Measurements from ENCODE around the gene KPNB1. TPM values are rescaled to one million over a fixed set of nuclear protein-coding genes. Genes with fewer than 3 reads are reported as not detected.

KPNB1 gene
- total RNA-seq, 2 experiments from 2014 or later = 409 to 427 TPM

- POLR2A ChIA-PET = interaction anchor here (0.7 kb wide), 1 partner anchor 548 kb away, joined by 3 read pairs; no protein-coding TSS in a partner anchor
- Mint-ChIP-seq H3K4me1 (peaks cover 74% of the 10 kb centered on the region), H3K9me3 (no peaks in the 10 kb centered on the region), H3K4me3 (no peak overlapping the region), H3K27ac (peak overlapping the region; percentile 60), H3K27me3 (no peaks in the 10 kb centered on the region), H3K36me3 (ENCODE audit: low read depth) (no peaks in the 10 kb centered on the region)
- CTCF ChIA-PET = interaction anchor here (0.6 to 1.2 kb wide), 4 partner anchors 9 to 15 kb away, joined by 3 to 4 read pairs (median 3); no protein-coding TSS in a partner anchor
- no peak for DNase-seq
These were observed 65.2 kb downstream of the KPNB1 start for GRCh38 chr17:47714773-47715396.

DNA sequence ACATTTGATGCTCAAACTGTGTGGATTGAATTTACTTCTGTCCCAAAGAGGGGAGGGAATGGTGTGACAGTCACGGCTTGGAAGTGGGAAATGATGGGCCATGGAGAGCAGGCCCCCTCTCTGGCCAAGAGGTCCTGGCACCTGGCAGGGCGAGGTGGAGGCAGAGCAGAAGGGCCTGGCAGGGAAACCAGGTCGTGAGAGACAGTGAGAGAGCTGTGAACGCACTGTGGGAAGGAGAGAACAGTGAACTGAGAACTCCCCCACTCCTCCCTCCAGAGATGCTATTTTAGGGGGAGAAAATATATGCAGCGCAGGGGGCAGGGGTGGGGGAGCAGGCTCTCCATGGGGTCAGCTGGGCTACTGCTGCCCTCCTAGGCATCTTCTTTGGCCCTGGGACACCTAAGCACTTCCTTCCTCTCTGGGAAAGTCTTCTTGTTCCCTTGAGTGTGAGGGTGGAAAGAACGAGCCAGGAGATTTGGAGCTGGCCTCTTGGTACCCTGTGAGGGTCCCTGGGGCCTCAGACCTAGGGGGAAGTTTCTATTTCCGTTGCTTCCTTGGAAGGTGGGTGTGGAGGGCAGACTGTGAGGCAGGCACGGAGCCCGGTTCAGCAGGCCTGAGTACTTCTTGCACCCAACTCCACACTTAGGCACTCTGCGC is 66.1 kb downstream of the KPNB1 start:
- Mint-ChIP-seq H3K27ac (peak overlapping the region; percentile 60), H3K4me1 (peaks cover 83% of the 10 kb centered on the region), H3K9me3 (no peaks in the 10 kb centered on the region), H3K36me3 (ENCODE audit: low read depth) (no peaks in the 10 kb centered on the region), H3K4me3 (no peak overlapping the region), H3K27me3 (no peaks in the 10 kb centered on the region)
- CTCF ChIA-PET = interaction anchor here (0.6 to 1.3 kb wide), 5 partner anchors 9 to 16 kb away, joined by 3 to 5 read pairs (median 3); no protein-coding TSS in a partner anchor
- DNase-seq = no peak
- POLR2A ChIA-PET = interaction anchor here (0.7 kb wide), 1 partner anchor 549 kb away, joined by 3 read pairs; no protein-coding TSS in a partner anchor

- peak overlapping the region; percentile 55 for H3K27ac Mint-ChIP-seq
- CTCF ChIA-PET = interaction anchor here (1.3 kb wide), 1 partner anchor 10 kb away, joined by 5 read pairs; no protein-coding TSS in a partner anchor
These were observed 66.7 kb downstream of the KPNB1 start for GRCh38 chr17:47716375-47716774.

DNA sequence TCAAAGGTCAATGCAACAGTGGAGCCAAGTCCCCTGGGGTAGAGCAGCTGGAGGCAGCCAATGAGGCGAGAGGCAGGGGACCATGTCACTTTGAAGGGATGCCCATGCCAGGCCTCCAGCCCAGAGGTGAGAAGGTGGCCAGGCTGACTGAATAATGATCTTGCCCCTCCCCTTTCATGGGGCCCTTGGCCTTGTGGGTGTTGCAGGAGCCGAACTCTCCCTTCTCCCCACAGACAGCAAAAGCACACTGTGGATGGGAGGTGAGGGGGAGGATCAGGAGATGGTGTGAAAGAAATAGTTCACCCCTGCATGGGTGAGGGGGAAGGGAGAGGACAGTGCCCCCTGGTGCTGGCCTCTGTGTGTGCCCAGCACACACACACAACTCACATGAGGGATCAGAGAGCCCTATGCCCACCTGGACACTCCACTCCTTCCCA is 67.6 kb downstream of the KPNB1 start:
- ChIA-PET CTCF (interaction anchor here (0.6 to 2.8 kb wide), 8 partner anchors 9 to 63 kb away, joined by 3 to 32 read pairs (median 5); partner anchors contain the start of gene TBX21), POLR2A (no interaction called here)
- Mint-ChIP-seq H3K27me3 (no peaks in the 10 kb centered on the region), H3K36me3 (ENCODE audit: low read depth) (no peaks in the 10 kb centered on the region), H3K9me3 (no peaks in the 10 kb centered on the region), H3K4me3 (no peak overlapping the region), H3K27ac (peak overlapping the region; percentile 16), H3K4me1 (peaks cover 92% of the 10 kb centered on the region)
- DNase-seq = peak; percentile 50

More at GRCh38 chr17:47716375-47716774, 66.7 kb downstream of the KPNB1 start:
- H3K4me1 Mint-ChIP-seq = peaks cover 89% of the 10 kb centered on the region
- POLR2A ChIA-PET = no interaction called here
- H3K4me3 Mint-ChIP-seq = no peak overlapping the region
- no peaks in the 10 kb centered on the region for H3K9me3 Mint-ChIP-seq
- no peaks in the 10 kb centered on the region for H3K27me3 Mint-ChIP-seq
- H3K36me3 Mint-ChIP-seq (ENCODE audit: low read depth) = no peaks in the 10 kb centered on the region
- DNase-seq = no peak

DNA sequence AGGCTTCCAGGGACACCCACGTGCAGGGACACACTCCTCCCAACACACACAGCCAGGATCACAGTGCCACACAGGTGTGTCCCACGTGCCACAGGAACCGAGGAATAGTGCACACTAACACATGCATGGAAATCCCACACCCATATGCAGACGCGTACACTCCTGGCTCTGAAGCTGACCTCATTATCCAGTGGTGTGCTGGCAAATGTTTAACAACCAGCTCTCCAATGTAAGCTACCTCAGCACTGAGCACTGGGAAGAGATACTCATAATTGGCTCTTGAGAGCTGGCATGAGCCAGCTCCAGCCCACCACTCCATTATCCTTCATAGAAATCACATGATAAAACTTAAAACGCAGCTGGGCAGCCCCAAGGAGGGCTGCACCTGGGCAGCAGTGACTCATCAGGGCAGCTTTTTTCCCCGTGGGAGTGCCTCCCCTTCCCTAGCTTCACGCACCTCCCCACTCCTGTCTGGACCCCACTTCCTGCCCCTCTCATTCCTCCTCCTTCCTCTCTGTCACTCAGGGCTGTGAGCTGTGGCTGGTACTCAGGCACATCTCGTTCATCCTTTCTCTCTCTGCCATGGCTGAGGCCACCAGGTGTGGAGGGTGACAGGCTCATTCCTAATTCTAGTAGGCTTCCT is 68.4 kb downstream of the KPNB1 start:
- Mint-ChIP-seq H3K4me3 (no peak overlapping the region), H3K36me3 (ENCODE audit: low read depth) (no peaks in the 10 kb centered on the region), H3K27ac (peak overlapping the region; percentile 48), H3K27me3 (no peaks in the 10 kb centered on the region), H3K9me3 (no peaks in the 10 kb centered on the region), H3K4me1 (peaks cover 87% of the 10 kb centered on the region)
- no peak for DNase-seq
- ChIA-PET POLR2A (interaction anchor here (0.8 to 2.0 kb wide), 2 partner anchors 9 to 15 kb away, joined by 3 to 7 read pairs; partner anchors contain the start of gene TBX21), CTCF (interaction anchor here (0.8 to 2.8 kb wide), 10 partner anchors 9 to 72 kb away, joined by 3 to 32 read pairs (median 5); partner anchors contain the start of gene TBX21)

DNA sequence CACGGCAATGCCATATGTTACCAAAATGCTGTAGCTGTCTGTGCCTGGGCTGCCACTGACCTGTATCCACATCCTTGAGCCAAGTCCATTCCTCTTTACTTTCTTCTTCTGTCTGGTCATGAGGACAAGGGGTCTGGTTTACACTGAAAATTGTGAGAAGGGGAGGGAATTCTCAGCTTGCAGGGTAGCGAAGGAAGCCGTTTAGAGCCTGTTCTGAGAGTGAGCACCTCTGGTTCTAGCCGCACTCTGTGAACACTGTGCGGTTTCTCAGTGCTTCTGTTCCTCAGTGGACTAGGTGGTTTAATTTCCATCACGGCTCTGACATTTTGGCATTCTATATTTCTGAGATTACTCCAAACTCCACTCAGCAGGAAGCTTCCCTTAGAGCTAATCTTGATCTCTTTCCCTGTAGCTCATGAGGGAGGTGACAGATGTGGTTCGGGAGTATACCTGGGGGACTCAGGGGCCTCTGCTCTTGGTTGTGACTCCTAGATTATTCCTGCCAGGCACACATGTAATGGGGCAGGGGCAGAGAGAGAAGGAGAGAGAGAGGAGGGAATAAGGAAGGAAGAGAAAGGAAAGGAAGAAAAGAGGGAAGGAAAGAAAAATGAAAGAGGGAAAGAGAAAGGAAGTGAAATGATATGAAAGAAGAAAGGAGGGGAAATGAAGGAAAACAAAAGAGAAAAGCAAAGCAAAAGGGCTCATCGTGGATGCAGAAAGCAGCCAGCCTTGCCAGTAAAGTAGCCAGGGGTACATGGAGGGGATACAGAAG is 69.1 kb downstream of the KPNB1 start:
- H3K9me3 Mint-ChIP-seq = no peaks in the 10 kb centered on the region
- no peaks in the 10 kb centered on the region for H3K27me3 Mint-ChIP-seq
- no peak for DNase-seq
- peak overlapping the region; percentile 79 for H3K27ac Mint-ChIP-seq
- CTCF ChIA-PET = interaction anchor here (1.0 to 2.8 kb wide), 11 partner anchors 11 to 57 kb away, joined by 3 to 32 read pairs (median 5); partner anchors contain the start of gene TBX21
- H3K4me1 Mint-ChIP-seq = peaks cover 84% of the 10 kb centered on the region
- H3K4me3 Mint-ChIP-seq = peak overlapping the region; percentile 20
- no peaks in the 10 kb centered on the region for H3K36me3 Mint-ChIP-seq (ENCODE audit: low read depth)
- POLR2A ChIA-PET = interaction anchor here (0.8 to 2.0 kb wide), 2 partner anchors 9 to 14 kb away, joined by 3 to 7 read pairs; partner anchors contain the start of gene TBX21

DNA sequence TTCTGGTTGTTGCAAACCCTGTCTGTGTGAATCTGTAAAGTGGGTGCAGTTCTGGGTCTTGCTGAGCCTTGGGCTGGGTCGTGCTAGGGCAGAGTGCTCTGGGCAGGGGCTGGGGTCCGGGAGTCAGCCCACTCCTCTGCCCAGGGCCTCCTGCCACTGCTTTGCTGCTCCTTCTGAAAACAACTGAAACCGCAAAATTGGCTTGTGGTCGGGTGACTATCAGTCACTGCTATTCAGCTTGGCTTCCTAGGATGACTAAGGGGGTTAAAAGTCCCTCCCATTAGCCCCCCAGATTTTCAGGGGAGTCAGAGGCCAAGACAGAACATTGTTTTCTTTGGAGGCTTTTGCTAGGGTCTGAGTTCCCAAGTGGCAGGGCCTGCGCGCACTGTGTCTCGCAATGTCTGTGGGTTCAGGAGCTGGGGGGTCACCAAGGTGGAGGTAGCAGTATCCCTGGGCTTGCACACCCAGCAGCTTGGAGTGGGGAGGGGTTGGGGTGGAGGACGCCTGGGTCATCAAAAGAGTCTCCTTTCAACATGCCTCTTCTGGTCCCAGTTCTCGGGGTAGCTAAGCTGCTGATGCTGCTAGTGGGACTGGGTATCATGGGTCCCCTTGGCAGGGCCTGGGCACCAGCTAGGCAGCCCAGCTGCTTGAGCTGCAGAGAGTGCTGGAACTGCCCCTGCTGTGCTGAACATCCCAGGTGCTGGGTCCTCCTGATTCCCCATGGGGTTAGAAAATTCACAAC is 69.9 kb downstream of the KPNB1 start:
- peak; percentile 74 for DNase-seq
- ChIA-PET CTCF (interaction anchor here (1.0 to 2.8 kb wide), 7 partner anchors 12 to 58 kb away, joined by 3 to 32 read pairs (median 4); partner anchors contain the start of gene TBX21), POLR2A (interaction anchor here (2.0 kb wide), 1 partner anchor 13 kb away, joined by 7 read pairs; the partner anchor contains the start of gene TBX21)
- peaks cover 78% of the 10 kb centered on the region for H3K4me1 Mint-ChIP-seq
- no peaks in the 10 kb centered on the region for H3K9me3 Mint-ChIP-seq
- H3K27ac Mint-ChIP-seq = peak overlapping the region; percentile 79
- no peaks in the 10 kb centered on the region for H3K27me3 Mint-ChIP-seq
- no peaks in the 10 kb centered on the region for H3K36me3 Mint-ChIP-seq (ENCODE audit: low read depth)
- peak overlapping the region; percentile 20 for H3K4me3 Mint-ChIP-seq

DNA sequence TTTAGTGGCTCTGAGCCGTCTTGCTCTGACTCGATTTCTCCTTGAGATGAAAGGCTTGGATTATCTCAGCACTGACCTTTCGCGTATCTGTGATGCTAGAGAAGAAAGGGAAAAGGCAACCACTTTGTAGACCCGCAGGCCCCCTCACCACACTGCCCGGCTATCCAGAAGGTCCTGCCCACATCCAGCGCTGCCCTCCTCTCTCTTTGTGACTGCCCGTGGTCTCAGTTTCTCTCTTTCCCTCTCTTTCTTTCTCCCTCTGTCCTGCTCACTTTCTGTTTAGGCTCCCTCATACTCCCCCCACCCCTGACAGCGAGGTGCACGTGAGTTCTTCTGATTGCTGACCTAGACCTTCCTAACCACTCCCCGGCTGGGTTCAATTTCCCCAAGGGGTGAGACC is 70.5 kb downstream of the KPNB1 start:
- H3K9me3 Mint-ChIP-seq = no peaks in the 10 kb centered on the region
- H3K4me1 Mint-ChIP-seq = peaks cover 78% of the 10 kb centered on the region
- no peaks in the 10 kb centered on the region for H3K27me3 Mint-ChIP-seq
- ChIA-PET POLR2A (no interaction called here), CTCF (interaction anchor here (1.0 to 2.8 kb wide), 5 partner anchors 12 to 56 kb away, joined by 4 to 32 read pairs (median 6); partner anchors contain the start of gene TBX21)
- DNase-seq = no peak
- H3K27ac Mint-ChIP-seq = peak overlapping the region; percentile 79
- H3K36me3 Mint-ChIP-seq (ENCODE audit: low read depth) = no peaks in the 10 kb centered on the region
- H3K4me3 Mint-ChIP-seq = peak overlapping the region; percentile 18

DNA sequence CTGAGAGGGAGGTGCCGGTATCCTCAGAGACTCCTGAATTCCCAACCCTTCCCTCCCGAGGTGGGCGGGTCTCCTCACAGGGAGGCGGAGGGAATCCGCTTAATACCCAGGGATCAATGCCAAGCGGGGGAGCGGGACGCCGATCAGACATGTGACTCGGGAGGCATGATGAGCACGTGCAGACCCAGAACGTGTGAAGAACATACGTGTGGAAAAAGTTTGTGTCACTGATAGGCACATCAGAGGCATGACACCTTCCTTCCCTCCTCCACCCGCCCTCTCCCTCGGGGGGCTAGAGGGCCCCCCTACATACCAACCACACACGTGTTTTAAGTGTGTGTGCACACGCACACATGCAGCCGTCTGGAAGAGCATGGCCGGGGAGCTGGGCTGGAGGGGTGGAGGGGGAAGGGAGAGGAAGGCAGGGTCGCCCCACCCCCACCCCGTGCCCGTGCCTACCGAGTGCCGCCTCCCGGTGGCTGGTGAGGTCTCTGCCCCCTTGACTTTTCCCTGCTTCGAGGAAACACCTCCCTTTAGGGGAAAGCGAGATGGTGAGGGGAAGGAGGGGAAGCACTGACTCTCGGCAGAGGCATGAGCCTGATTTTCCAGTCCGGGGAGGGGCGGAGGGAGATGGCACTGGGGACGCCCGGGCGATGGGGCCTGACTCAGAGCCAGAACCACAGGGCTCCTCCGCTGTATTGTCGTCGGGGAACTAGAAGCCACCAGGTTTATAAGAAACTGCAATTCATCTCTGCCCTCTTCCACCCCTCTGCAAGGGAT is 71.2 kb downstream of the KPNB1 start:
- CTCF ChIA-PET = interaction anchor here (0.8 to 1.6 kb wide), 4 partner anchors 8 to 22 kb away, joined by 3 to 8 read pairs (median 4); partner anchors contain the start of gene TBX21

DNA sequence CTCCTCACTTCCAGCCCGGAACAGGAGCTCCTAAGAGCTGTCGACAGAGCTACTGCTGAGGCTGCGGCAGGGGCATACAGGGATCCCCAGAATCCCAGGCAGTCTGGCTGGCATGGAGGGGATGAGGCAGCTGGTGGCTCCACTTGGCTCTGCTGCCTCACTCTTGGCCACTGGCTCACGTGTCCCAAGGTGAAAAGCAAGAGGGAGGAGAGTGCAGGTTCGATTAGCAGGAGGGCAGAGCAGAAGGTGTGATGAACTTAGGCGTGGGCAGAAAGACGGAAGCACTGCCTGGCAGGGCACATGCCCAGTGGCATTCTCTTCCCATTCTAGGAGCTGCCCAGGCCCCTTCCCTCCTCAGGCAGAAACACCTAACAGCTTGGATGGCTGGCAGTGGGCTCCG is 72.0 kb downstream of the KPNB1 start:
- no peaks in the 10 kb centered on the region for H3K36me3 Mint-ChIP-seq (ENCODE audit: low read depth)
- no peak overlapping the region for H3K4me3 Mint-ChIP-seq
- peak overlapping the region; percentile 80 for H3K27ac Mint-ChIP-seq
- POLR2A ChIA-PET = interaction anchor here (0.6 to 1.1 kb wide), 2 partner anchors 11 to 14 kb away, joined by 3 read pairs; partner anchors contain the start of gene TBX21
- no peaks in the 10 kb centered on the region for H3K9me3 Mint-ChIP-seq
- CTCF ChIA-PET = interaction anchor here (0.8 to 1.6 kb wide), 4 partner anchors 9 to 22 kb away, joined by 3 to 8 read pairs (median 4); partner anchors contain the start of gene TBX21
- H3K4me1 Mint-ChIP-seq = peaks cover 77% of the 10 kb centered on the region
- DNase-seq = no peak
- H3K27me3 Mint-ChIP-seq = no peaks in the 10 kb centered on the region

More for the DNA sequence above, 71.2 kb downstream of the KPNB1 start:
- Mint-ChIP-seq H3K36me3 (ENCODE audit: low read depth) (no peaks in the 10 kb centered on the region), H3K4me1 (peaks cover 76% of the 10 kb centered on the region), H3K4me3 (no peak overlapping the region), H3K27me3 (no peaks in the 10 kb centered on the region), H3K9me3 (no peaks in the 10 kb centered on the region), H3K27ac (peak overlapping the region; percentile 80)
- POLR2A ChIA-PET = interaction anchor here (1.1 kb wide), 1 partner anchor 12 kb away, joined by 3 read pairs; the partner anchor contains the start of gene TBX21
- DNase-seq = peak; percentile 83

Data from activated CD4-positive, alpha-beta T cell treated with anti-CD3 and anti-CD28 coated beads, Interleukin-2, amount 10 ng/mL, durations not matched to agents 7 days and 5 days (primary cell).